Ishikawa (cell line): ENCODE results near the gene BTBD16.

ENCODE experiments used
- CEBPB ChIP-seq: IDR thresholded peaks from 2 replicates; pipeline ENCODE4 v1.6.1; 2012
- CREB1 ChIP-seq: IDR thresholded peaks from 2 replicates; pipeline ENCODE4 v1.6.1; 2012; ENCODE audit warnings: low read depth
- EGR1 ChIP-seq: IDR thresholded peaks from 2 replicates; pipeline ENCODE4 v1.6.1; 2012
- EP300 ChIP-seq: IDR thresholded peaks from 2 replicates; pipeline ENCODE4 v1.6.1; 2012; ENCODE audit warnings: borderline replicate concordance
- FOXM1 ChIP-seq: IDR thresholded peaks from 2 replicates; pipeline ENCODE4 v1.6.1; 2012; ENCODE audit warnings: low read depth, borderline replicate concordance
- MAX ChIP-seq: IDR thresholded peaks from 2 replicates; pipeline ENCODE4 v1.6.1; 2012
- NFIC ChIP-seq: IDR thresholded peaks from 2 replicates; pipeline ENCODE4 v1.6.1; 2012
- RAD21 ChIP-seq: IDR thresholded peaks from 2 replicates; pipeline ENCODE4 v1.6.1; 2012; ENCODE audit warnings: low read depth
- REST ChIP-seq: IDR thresholded peaks from 2 replicates; pipeline ENCODE4 v1.6.1; 2012; ENCODE audit warnings: low read depth, mild to moderate bottlenecking
- TAF1 ChIP-seq: IDR thresholded peaks from 2 replicates; pipeline ENCODE4 v1.6.1; 2012; ENCODE audit warnings: low read depth, mild to moderate bottlenecking
- TCF12 ChIP-seq: IDR thresholded peaks from 2 replicates; pipeline ENCODE4 v1.6.1; 2012; ENCODE audit warnings: low read depth
- TEAD4 ChIP-seq: IDR thresholded peaks from 2 replicates; pipeline ENCODE4 v1.6.1; 2012
- USF1 ChIP-seq: IDR thresholded peaks from 2 replicates; pipeline ENCODE4 v1.6.1; 2012
- YY1 ChIP-seq: IDR thresholded peaks from 2 replicates; pipeline ENCODE4 v1.6.1; 2012; ENCODE audit warnings: low read depth
- ZBTB7A ChIP-seq: IDR thresholded peaks from 2 replicates; pipeline ENCODE4 v1.6.1; 2012; ENCODE audit warnings: low read depth

BTBD16 gene

GRCh38 chr10:122264931-122265330, 6.2 kb upstream of the BTBD16 start:
- TF ChIP-seq EP300 (no peak), RAD21 (no peak), TEAD4 (no peak), CEBPB (no peak), CREB1 (no peak), EGR1 (no peak), YY1 (no peak), TAF1 (no peak), USF1 (no peak), MAX (no peak), TCF12 (no peak)

GRCh38 chr10:122265896-122266295, 5.2 kb upstream of the BTBD16 start:
- TF ChIP-seq FOXM1 (no peak), TAF1 (no peak), EGR1 (no peak), EP300 (peak; percentile 29; the same call in 1 of the 2 replicates), REST (no peak), RAD21 (no peak), ZBTB7A (no peak), MAX (peak; percentile 18; the same call in 1 of the 2 replicates), USF1 (no peak), YY1 (no peak), CEBPB (no peak), TEAD4 (peak; percentile 73)

- TF ChIP-seq NFIC, result no peak
- TF ChIP-seq TEAD4, result no peak
- TF ChIP-seq CREB1, result no peak
- no peak for TF ChIP-seq CEBPB
- no peak for TF ChIP-seq FOXM1
- no peak for TF ChIP-seq TCF12
- no peak for TF ChIP-seq EP300
- peak; percentile 81 for TF ChIP-seq RAD21
- TF ChIP-seq TAF1, result peak; percentile 24; the same call in 1 of the 2 replicates
- no peak for TF ChIP-seq ZBTB7A
- no peak for TF ChIP-seq YY1
- TF ChIP-seq MAX, result no peak
- TF ChIP-seq REST, result no peak
- no peak for TF ChIP-seq EGR1
These were observed 3.0 kb upstream of the BTBD16 start for GRCh38 chr10:122267849-122268737.

- TF ChIP-seq TEAD4 (no peak), RAD21 (no peak), TCF12 (no peak), MAX (no peak), ZBTB7A (no peak), CREB1 (no peak), REST (no peak), EP300 (no peak), CEBPB (no peak), EGR1 (no peak), FOXM1 (no peak), YY1 (no peak), NFIC (no peak)
These were observed 1.9 kb upstream of the BTBD16 start for GRCh38 chr10:122269059-122269687.
